Nephron progenitor cell (in vitro differentiated cells): ENCODE data around the gene ADAM10.

Experiments
- DNase-seq: peaks from one replicate; pipeline ENCODE4 v3.0.0; 2021
- H3K27ac Mint-ChIP-seq: 2 replicates; pipeline ENCODE4 v1.8.0; 2021; ENCODE audit warnings: mild to moderate bottlenecking, moderate library complexity, mixed read lengths
- H3K27me3 Mint-ChIP-seq: 2 replicates; pipeline ENCODE4 v1.8.0; 2021; ENCODE audit warnings: mild to moderate bottlenecking, low read depth, mixed read lengths; ENCODE audit not compliant: poor library complexity
- H3K36me3 Mint-ChIP-seq: 2 replicates; pipeline ENCODE4 v1.8.0; 2021; ENCODE audit warnings: low read depth, mixed read lengths
- H3K4me1 Mint-ChIP-seq: 2 replicates; pipeline ENCODE4 v1.8.0; 2021; ENCODE audit warnings: mixed read lengths
- H3K4me3 Mint-ChIP-seq: 2 replicates; pipeline ENCODE4 v1.8.0; 2021; ENCODE audit warnings: mild to moderate bottlenecking, moderate library complexity, mixed read lengths
- H3K9me3 Mint-ChIP-seq: 2 replicates; pipeline ENCODE4 v1.8.0; 2021; ENCODE audit warnings: mild to moderate bottlenecking, moderate library complexity, mixed read lengths
- TF ChIP-seq, protein P1 (sequence below): fragments of 200-600 bp; sonication (generic); IDR thresholded peaks from 2 replicates; pipeline ENCODE4 v1.5.0; 2021; ENCODE audit warnings: antibody characterized with exemption

ADAM10 gene

DNA sequence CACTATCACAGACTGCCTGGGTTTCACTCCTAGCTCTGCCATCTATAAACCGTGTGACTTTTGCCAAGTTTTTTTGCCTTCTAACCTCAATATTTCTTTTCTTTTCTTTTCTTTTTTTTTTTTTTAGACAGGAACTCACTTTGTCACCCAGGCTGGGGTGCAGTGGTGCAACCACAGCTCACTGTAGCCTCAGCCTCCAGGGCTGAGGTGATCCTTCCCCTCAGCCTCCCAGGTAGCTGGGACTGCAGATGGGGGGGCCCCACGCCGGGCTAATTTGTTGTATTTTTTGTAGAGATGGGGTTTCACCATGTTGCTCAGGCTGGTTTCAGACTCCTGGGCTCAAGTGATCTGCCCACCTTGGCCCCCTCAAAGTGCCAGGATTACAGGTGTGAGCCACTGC lies 3.2 kb upstream of the ADAM10 start:
- Mint-ChIP-seq H3K4me1 (peaks cover 37% of the 10 kb centered on the region), H3K27me3 (no peaks in the 10 kb centered on the region), H3K9me3 (no peaks in the 10 kb centered on the region), H3K27ac (no peak overlapping the region), H3K36me3 (no peaks in the 10 kb centered on the region), H3K4me3 (no peak overlapping the region)
- DNase-seq: no peak
- TF ChIP-seq, protein P1, sequence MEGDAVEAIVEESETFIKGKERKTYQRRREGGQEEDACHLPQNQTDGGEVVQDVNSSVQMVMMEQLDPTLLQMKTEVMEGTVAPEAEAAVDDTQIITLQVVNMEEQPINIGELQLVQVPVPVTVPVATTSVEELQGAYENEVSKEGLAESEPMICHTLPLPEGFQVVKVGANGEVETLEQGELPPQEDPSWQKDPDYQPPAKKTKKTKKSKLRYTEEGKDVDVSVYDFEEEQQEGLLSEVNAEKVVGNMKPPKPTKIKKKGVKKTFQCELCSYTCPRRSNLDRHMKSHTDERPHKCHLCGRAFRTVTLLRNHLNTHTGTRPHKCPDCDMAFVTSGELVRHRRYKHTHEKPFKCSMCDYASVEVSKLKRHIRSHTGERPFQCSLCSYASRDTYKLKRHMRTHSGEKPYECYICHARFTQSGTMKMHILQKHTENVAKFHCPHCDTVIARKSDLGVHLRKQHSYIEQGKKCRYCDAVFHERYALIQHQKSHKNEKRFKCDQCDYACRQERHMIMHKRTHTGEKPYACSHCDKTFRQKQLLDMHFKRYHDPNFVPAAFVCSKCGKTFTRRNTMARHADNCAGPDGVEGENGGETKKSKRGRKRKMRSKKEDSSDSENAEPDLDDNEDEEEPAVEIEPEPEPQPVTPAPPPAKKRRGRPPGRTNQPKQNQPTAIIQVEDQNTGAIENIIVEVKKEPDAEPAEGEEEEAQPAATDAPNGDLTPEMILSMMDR: no peak

DNA sequence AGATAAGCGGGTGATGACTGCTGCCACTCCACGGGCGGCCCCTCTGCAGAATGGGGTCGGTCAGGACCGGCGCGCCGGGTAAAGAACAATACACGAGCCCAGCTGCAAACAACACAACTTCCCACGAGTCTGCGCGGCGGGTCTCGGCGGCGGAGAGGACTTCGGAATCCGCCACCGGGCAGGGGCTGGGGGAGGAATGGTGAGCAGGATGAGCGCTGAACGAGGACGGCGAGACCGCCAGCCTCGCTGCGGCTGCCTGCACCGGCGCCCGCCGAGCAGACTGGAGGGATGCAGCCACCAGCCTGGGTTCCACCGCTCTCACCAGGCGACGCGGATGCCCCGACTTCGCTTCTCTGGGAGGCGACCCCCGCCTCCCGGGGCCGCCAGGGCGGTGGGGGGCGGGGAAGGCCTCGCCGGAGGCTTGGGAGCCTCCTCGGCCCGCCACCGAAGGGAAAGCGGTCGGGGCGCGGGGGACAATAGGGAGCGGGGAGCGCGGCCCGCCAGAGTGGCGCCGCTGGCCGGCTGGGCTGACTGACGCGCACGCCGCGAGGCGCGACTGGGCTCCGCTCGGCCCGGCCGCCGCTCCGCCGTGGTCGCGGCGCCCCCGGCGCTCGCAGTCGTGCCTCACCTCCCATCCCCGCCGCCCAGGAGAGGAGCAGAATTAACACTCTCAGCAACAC lies 515 bp downstream of the ADAM10 start:
- H3K4me3 Mint-ChIP-seq: peak overlapping the region; percentile 99
- no peaks in the 10 kb centered on the region for H3K9me3 Mint-ChIP-seq
- peaks cover 38% of the 10 kb centered on the region for H3K4me1 Mint-ChIP-seq
- TF ChIP-seq, protein P1: no peak
- H3K27ac Mint-ChIP-seq: peak overlapping the region; percentile 100
- no peaks in the 10 kb centered on the region for H3K27me3 Mint-ChIP-seq
- DNase-seq: peak; percentile 69
- peaks cover 5% of the 10 kb centered on the region for H3K36me3 Mint-ChIP-seq

DNA sequence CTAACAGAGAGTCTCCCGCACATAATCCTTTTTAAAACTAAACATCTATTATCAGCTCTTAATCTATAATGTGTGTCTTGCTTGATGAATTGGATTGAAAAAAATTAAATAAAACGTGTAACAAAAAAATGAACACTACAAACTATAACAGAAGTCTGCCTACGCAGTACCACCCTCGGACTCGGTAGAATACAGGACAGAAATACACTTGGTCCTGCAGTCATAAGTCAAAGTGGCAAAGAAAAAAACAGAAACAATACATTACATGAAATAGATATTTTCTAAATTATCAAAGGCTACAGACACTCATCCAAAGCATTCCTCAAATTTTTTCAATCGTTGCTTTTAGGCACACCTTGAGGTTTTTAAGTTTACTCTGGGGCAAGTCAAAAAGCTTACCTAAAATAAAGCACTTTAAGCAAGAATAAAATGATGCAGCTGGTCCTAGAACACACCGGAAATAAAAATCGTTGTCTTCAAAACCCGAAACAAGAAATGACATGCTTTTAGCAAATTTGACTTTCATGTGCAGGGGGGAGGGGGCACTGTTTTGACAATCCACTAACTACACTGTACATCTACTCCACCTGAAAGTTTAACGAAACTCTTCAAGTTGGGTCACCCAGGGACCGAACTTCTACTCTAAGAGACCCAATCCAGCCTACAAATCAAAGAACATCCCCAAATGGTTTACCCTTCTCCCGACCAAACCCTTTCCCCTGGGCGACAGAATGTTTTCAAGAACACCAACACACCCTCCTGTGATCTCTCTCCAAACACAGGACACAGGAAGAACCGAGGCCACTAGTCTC lies 1.3 kb downstream of the ADAM10 start:
- Mint-ChIP-seq H3K9me3 (no peaks in the 10 kb centered on the region), H3K27ac (peak overlapping the region; percentile 100), H3K27me3 (no peaks in the 10 kb centered on the region), H3K36me3 (peaks cover 5% of the 10 kb centered on the region), H3K4me1 (peaks cover 42% of the 10 kb centered on the region), H3K4me3 (peak overlapping the region; percentile 99)
- no peak for DNase-seq
- TF ChIP-seq, protein P1: no peak

DNA sequence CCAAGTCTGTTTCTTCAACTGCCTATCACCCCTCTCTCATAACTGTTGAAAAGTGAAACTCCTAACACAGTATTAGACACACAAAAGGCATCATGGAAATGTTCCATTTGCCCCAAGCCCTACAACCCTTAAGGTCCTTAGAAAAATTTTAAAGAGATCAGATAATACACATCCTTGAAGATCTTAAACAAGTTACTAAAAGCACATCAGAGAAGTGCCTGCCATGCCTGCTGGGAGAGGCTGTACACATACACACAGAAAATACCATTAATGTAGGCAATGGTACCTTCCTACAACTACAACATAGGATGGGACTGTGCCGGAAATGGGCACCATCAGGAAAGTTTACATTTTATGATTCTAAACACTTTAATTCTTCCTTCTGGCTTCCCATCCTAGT lies 3.3 kb downstream of the ADAM10 start:
- Mint-ChIP-seq H3K9me3 (no peaks in the 10 kb centered on the region), H3K27me3 (no peaks in the 10 kb centered on the region), H3K36me3 (peaks cover 5% of the 10 kb centered on the region), H3K27ac (no peak overlapping the region), H3K4me1 (peaks cover 63% of the 10 kb centered on the region), H3K4me3 (peak overlapping the region; percentile 28)
- DNase-seq: no peak
- TF ChIP-seq, protein P1: no peak

DNA sequence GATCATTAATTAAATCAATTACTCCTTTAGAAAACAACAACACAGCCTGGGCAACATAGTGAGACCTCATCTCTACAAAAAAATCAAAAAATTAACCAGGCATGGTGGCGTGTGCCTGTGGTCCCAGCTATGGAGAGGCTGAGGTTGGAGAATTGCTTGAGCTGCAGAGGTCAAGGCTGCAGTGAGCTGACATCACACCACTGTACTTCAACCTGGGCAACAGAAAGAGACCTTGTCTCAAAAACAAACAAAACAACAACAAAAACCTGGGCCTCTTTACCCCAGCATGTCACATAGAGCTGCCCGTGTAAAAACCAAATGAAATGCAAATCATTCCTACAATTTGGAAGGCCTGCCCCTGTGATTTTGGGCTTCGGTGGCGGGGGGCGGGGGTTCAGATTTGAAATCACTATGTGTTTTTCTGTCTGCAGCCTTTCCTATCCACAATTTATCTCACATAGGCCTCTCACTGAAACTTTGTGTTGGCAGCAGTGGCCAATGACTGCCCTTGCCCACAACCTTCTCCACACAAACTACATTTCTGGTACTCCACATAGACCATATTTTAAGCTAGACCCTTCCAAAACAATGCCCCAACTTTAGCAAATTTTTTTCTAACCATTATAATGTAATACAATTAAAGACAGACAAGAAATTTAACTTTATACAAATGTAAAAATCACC lies 6.5 kb downstream of the ADAM10 start:
- Mint-ChIP-seq H3K9me3 (no peaks in the 10 kb centered on the region), H3K4me1 (peaks cover 51% of the 10 kb centered on the region), H3K27ac (peak overlapping the region; percentile 73), H3K4me3 (no peak overlapping the region), H3K27me3 (no peaks in the 10 kb centered on the region), H3K36me3 (peaks cover 5% of the 10 kb centered on the region)
- no peak for DNase-seq
- TF ChIP-seq, protein P1: no peak
